Measurements from ENCODE around the gene C1orf141. TPM values are rescaled to one million over a fixed set of nuclear protein-coding genes. Genes with fewer than 3 reads are reported as not detected.

Gene C1orf141
- total RNA-seq, 4 donors from 2014 or later = not detected

DNA sequence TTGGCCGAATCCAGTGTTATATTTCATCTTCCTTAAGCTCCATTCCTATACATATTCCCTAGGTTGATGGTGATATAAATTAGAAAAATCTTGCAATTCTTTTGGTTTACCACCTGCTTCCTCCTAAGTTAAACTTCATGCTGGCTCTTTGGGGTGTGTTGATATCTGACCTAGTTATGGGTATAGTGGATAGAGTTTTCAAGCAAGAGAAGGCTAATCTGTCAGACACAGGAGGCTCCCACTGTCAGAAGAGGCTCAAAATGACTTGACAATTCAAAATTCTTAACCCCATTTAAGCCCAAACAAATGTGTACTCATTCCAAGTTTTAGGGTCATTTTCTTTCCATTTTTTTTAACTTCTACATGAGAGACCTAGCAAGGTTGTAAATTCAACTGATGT, 72.4 kb downstream of the C1orf141 start:
- no peak for TF ChIP-seq POLR2A (IDR thresholded peaks at IDR 0.05)
- TF ChIP-seq, protein P1, sequence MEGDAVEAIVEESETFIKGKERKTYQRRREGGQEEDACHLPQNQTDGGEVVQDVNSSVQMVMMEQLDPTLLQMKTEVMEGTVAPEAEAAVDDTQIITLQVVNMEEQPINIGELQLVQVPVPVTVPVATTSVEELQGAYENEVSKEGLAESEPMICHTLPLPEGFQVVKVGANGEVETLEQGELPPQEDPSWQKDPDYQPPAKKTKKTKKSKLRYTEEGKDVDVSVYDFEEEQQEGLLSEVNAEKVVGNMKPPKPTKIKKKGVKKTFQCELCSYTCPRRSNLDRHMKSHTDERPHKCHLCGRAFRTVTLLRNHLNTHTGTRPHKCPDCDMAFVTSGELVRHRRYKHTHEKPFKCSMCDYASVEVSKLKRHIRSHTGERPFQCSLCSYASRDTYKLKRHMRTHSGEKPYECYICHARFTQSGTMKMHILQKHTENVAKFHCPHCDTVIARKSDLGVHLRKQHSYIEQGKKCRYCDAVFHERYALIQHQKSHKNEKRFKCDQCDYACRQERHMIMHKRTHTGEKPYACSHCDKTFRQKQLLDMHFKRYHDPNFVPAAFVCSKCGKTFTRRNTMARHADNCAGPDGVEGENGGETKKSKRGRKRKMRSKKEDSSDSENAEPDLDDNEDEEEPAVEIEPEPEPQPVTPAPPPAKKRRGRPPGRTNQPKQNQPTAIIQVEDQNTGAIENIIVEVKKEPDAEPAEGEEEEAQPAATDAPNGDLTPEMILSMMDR (IDR thresholded peaks at IDR 0.05) = no peak
- no peaks in the 10 kb centered on the region for H3K9me3 ChIP-seq
- no peaks in the 10 kb centered on the region for H3K27me3 ChIP-seq
- H3K36me3 ChIP-seq = no peaks in the 10 kb centered on the region
- no peak for DNase-seq
- intact Hi-C loops (cut with DNase I) = no loop called here
- H3K4me1 ChIP-seq = no peaks in the 10 kb centered on the region
- H3K27ac ChIP-seq = no peak overlapping the region
- no peak overlapping the region for H3K4me3 ChIP-seq (replicated peaks in 1 of 3)
- WGBS, 2 donors = 97 to 98% methylated on average over 1 of the region's 1 CpG

DNA sequence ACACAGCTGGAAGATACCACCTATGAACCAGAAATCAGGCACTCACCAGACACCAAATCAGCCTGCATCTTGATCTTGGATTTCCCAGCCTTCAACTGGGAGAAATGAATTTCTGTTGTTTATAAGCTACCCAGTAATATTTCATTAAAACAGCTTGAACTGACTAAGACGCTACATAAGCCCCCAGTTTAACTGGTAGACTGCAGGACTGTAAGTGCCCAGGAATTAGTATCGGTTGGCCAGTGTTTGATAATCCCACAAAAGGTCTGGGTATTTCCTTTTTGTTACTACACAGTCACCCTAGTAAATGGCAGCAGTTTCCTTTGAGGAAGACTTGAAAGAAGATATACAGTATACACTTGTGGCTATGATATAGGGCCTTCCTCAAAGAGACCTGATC, 73.5 kb downstream of the C1orf141 start:
- H3K27me3 ChIP-seq = no peaks in the 10 kb centered on the region
- intact Hi-C loops (cut with DNase I) = no loop called here
- no peaks in the 10 kb centered on the region for H3K4me1 ChIP-seq
- no peak overlapping the region for H3K4me3 ChIP-seq (replicated peaks in 1 of 3)
- H3K9me3 ChIP-seq = no peaks in the 10 kb centered on the region
- no peak for DNase-seq
- 91 to 100% methylated on average over 2 of the region's 2 CpGs for WGBS, 2 donors
- TF ChIP-seq POLR2A (IDR thresholded peaks at IDR 0.05) = no peak
- TF ChIP-seq, protein P1 (IDR thresholded peaks at IDR 0.05) = no peak
- no peaks in the 10 kb centered on the region for H3K36me3 ChIP-seq
- H3K27ac ChIP-seq = no peak overlapping the region

- Histone ChIP-seq H3K4me1 (no peaks in the 10 kb centered on the region), H3K9me3 (no peaks in the 10 kb centered on the region), H3K36me3 (no peaks in the 10 kb centered on the region), H3K27me3 (no peaks in the 10 kb centered on the region), H3K27ac (no peak overlapping the region), H3K4me3 (replicated peaks in 1 of 3) (no peak overlapping the region)
- WGBS, 2 donors = 89 to 90% methylated on average over 2 of the region's 2 CpGs
- no peak for DNase-seq
- intact Hi-C loops (cut with DNase I) = no loop called here
- TF ChIP-seq, protein P1 (IDR thresholded peaks at IDR 0.05) = no peak
- no peak for TF ChIP-seq POLR2A (IDR thresholded peaks at IDR 0.05)
Measured at GRCh38 chr1:67060811-67061218, 74.0 kb downstream of the C1orf141 start.

DNA sequence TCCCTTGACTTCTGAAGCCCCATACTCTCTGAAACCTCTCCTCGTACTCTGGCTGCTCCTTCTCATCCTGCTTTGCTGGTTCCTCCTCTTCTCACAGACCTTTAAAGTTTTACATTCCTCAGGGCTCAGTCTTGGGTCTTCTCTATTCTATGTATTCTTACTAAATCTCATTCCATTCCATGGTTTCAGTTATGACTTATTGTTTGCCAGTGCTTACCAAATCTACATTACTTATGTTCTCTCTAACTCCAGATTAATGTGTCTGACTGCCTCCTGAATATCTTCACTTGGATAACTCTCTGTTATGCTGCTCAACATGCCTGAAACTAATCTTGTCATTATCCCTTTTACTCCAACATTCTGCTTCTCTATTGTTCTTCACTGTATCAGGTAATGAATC, 75.4 kb downstream of the C1orf141 start:
- intact Hi-C loops (cut with DNase I) = loop anchor here (5.0 kb wide), 1 partner anchor 88 kb away; no protein-coding TSS in a partner anchor
- no peaks in the 10 kb centered on the region for H3K36me3 ChIP-seq
- H3K4me1 ChIP-seq = no peaks in the 10 kb centered on the region
- no peaks in the 10 kb centered on the region for H3K9me3 ChIP-seq
- WGBS, 2 donors = 93 to 94% methylated on average over 1 of the region's 1 CpG
- no peak overlapping the region for H3K27ac ChIP-seq
- no peak overlapping the region for H3K4me3 ChIP-seq (replicated peaks in 1 of 3)
- no peak for DNase-seq
- H3K27me3 ChIP-seq = no peaks in the 10 kb centered on the region
- TF ChIP-seq POLR2A (IDR thresholded peaks at IDR 0.05) = no peak
- TF ChIP-seq, protein P1 (IDR thresholded peaks at IDR 0.05) = no peak

GRCh38 chr1:67058761-67059160, 76.0 kb downstream of the C1orf141 start:
- DNase-seq = no peak
- Histone ChIP-seq H3K27ac (no peak overlapping the region), H3K4me1 (no peaks in the 10 kb centered on the region), H3K9me3 (no peaks in the 10 kb centered on the region), H3K4me3 (replicated peaks in 1 of 3) (no peak overlapping the region), H3K36me3 (no peaks in the 10 kb centered on the region), H3K27me3 (no peaks in the 10 kb centered on the region)
- WGBS, 2 donors = 74 to 85% methylated on average over 3 of the region's 3 CpGs
- intact Hi-C loops (cut with DNase I) = loop anchor here (5.0 kb wide), 1 partner anchor 89 kb away; no protein-coding TSS in a partner anchor
- no peak for TF ChIP-seq POLR2A (IDR thresholded peaks at IDR 0.05)
- TF ChIP-seq, protein P1 (IDR thresholded peaks at IDR 0.05) = no peak
